ENCODE results near the gene HOXD3. TPM values are rescaled to one million over a fixed set of nuclear protein-coding genes. Genes with fewer than 3 reads are reported as not detected.

HOXD3 gene
- total and polyA plus RNA-seq, 9 of the 15 experiments (the other 6 are each of a cell fraction or from before 2014, with no cell fraction given), result not detected

DNA sequence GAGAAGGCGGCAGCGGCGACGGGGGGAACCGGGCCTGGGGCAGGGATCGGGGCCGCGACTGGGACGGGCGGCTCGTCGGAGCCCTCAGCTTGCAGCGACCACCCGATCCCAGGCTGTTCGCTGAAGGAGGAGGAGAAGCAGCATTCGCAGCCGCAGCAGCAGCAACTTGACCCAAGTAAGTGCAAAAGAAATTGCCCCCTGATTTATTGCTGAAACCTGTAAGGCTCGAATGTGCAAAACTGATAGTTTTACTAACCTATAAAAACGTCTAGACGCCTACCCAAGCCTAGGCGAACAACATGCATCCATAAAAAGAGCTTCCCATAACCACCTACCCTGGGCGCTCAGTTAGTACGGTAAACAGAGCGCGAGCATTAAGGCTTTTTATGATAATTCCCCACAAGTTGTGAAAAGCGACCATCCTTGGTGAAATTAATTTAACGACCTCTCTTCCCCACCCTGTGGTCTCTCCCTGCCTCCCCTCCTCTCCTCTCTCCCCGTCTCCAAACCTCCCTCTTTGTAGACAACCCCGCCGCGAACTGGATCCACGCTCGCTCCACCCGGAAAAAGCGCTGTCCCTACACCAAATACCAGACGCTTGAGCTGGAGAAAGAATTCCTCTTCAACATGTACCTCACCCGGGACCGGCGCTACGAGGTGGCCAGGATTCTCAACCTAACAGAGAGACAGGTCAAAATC, 33.5 kb upstream of the HOXD3 start:
- no peak overlapping the region for H3K9ac ChIP-seq (ENCODE audit: insufficient read depth in 1 of 2, low read depth in 2 of 2, low read length in 2 of 2)
- 8% methylated on average over 39 of the region's 40 CpGs for WGBS (ENCODE audit: insufficient coverage, low coverage, missing lambda C conversion rate)
- H3K4me2 ChIP-seq (ENCODE audit: insufficient read depth, low read length), result no peak overlapping the region
- intact Hi-C loops (cut with micrococcal nuclease) (no loop called here), in situ Hi-C loops (cut with MboI) (no loop called here)
- H3K9me3 ChIP-seq (replicated peaks; ENCODE audit: control insufficient read depth, insufficient read depth, low read depth, low read length), result no peaks in the 10 kb centered on the region
- H3K36me3 ChIP-seq (ENCODE audit: control insufficient read depth, insufficient read depth, low read length), result no peaks in the 10 kb centered on the region
- 0 out of 2 replicates have a peak, but pooled peaks cover 6% of the 10 kb centered on the region for H4K20me1 ChIP-seq (replicated peaks; ENCODE audit: control insufficient read depth, insufficient read depth, low read length)
- peaks cover 69 to 71% of the 10 kb centered on the region in 2 experiments for H3K27me3 ChIP-seq (ENCODE audit: control insufficient read depth in 2 of 2, insufficient read depth in 2 of 2, low read length in 2 of 2)
- H3K79me2 ChIP-seq (ENCODE audit: control insufficient read depth, insufficient read depth, low read length), result no peaks in the 10 kb centered on the region
- no peak for TF ChIP-seq MEF2D (tag; conservative IDR thresholded peaks at IDR 0.05; ENCODE audit: low read depth)
- peak; percentile 82; the same call in 1 of the 2 replicates for TF ChIP-seq EZH2 (IDR thresholded peaks at IDR 0.05; ENCODE audit: borderline replicate concordance, low read depth, low read length)
- no peak for ATAC-seq
- POLR2A ChIA-PET, result interaction anchor here (0.6 kb wide), 1 partner anchor 1470 kb away, joined by 3 read pairs; no protein-coding TSS in a partner anchor
- H3K4me3 ChIP-seq, result no peak overlapping the region
- H3K27ac ChIP-seq (ENCODE audit: extremely low read depth, low read depth, low read length), result no peak overlapping the region
- DNase-seq (ENCODE audit: extremely low read depth in 1 of 4, low spot score in 3 of 4), result no peak
- H2AFZ ChIP-seq (ENCODE audit: low read depth, low read length), result no peak overlapping the region
- no peak for FAIRE-seq
- CTCF ChIA-PET (ENCODE audit: low intra/inter-chr PET ratio), result interaction anchor here (1.1 kb wide), 1 partner anchor 1024 kb away, joined by 3 read pairs; no protein-coding TSS in a partner anchor
- peaks cover 0 to 19% of the 10 kb centered on the region in 2 experiments; a peak in 2 of 5 replicates for H3K4me1 ChIP-seq (replicated peaks in 1 of 2; ENCODE audit: control insufficient read depth in 2 of 2, insufficient read depth in 2 of 2, low read length in 2 of 2)
- H3K9me1 ChIP-seq (ENCODE audit: control insufficient read depth, insufficient read depth, low read length), result no peaks in the 10 kb centered on the region
- BruUV-seq (replicated peaks), result no TSS peak

Measured in K562 (cell line).